HCT116 (cell line): ENCODE data around the gene FBXL13.

Experiments used
- EGR1 ChIP-seq: IDR thresholded peaks from 2 replicates; pipeline ENCODE4 v1.6.1; 2012; ENCODE audit warnings: low read depth
- EZH2 ChIP-seq: fragments of 200-600 bp; sonication (generic); IDR thresholded peaks from 2 replicates; pipeline ENCODE4 v1.6.1; 2017; ENCODE audit warnings: antibody characterized with exemption, mixed run types
- POLR2A ChIP-seq: IDR thresholded peaks from 2 replicates; pipeline ENCODE4 v1.7.0; 2011; ENCODE audit warnings: borderline replicate concordance; ENCODE audit not compliant: insufficient read depth, insufficient read length; ENCODE audit errors: extremely low read depth
- RAD21 ChIP-seq: IDR thresholded peaks from 2 replicates; pipeline ENCODE4 v1.6.1; 2012; ENCODE audit warnings: low read depth, mild to moderate bottlenecking
- TF ChIP-seq, protein P1 (sequence below), 3 experiments: fragments of 200-600 bp in 1 of 3; sonication (generic) in 1 of 3; IDR thresholded peaks in 2 of 3; conservative IDR thresholded peaks in 1 of 3; 2 replicates each; pipeline ENCODE4 v1.5.1; 2012 to 2017; ENCODE audit warnings: low read depth in 2 of 3, low read length in 2 of 3, antibody characterized with exemption in 1 of 3, borderline replicate concordance in 1 of 3, control low read depth in 1 of 3, mild to moderate bottlenecking in 1 of 3, mixed read lengths in 1 of 3, mixed run types in 1 of 3, moderate library complexity in 1 of 3; ENCODE audit not compliant: insufficient read depth in 1 of 3
- TF ChIP-seq, protein P2 (sequence below): IDR thresholded peaks from 2 replicates; pipeline ENCODE4 v1.6.1; 2012; ENCODE audit warnings: low read depth

- TF ChIP-seq, protein P1, sequence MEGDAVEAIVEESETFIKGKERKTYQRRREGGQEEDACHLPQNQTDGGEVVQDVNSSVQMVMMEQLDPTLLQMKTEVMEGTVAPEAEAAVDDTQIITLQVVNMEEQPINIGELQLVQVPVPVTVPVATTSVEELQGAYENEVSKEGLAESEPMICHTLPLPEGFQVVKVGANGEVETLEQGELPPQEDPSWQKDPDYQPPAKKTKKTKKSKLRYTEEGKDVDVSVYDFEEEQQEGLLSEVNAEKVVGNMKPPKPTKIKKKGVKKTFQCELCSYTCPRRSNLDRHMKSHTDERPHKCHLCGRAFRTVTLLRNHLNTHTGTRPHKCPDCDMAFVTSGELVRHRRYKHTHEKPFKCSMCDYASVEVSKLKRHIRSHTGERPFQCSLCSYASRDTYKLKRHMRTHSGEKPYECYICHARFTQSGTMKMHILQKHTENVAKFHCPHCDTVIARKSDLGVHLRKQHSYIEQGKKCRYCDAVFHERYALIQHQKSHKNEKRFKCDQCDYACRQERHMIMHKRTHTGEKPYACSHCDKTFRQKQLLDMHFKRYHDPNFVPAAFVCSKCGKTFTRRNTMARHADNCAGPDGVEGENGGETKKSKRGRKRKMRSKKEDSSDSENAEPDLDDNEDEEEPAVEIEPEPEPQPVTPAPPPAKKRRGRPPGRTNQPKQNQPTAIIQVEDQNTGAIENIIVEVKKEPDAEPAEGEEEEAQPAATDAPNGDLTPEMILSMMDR (IDR thresholded peaks at IDR 0.05 in 2 of 3, conservative IDR thresholded peaks at IDR 0.05 in 1 of 3; ENCODE audit: borderline replicate concordance in 1 of 3, insufficient read depth in 1 of 3, low read depth in 2 of 3, low read length in 2 of 3): no peak
- no peak for TF ChIP-seq EGR1
- TF ChIP-seq, protein P2, sequence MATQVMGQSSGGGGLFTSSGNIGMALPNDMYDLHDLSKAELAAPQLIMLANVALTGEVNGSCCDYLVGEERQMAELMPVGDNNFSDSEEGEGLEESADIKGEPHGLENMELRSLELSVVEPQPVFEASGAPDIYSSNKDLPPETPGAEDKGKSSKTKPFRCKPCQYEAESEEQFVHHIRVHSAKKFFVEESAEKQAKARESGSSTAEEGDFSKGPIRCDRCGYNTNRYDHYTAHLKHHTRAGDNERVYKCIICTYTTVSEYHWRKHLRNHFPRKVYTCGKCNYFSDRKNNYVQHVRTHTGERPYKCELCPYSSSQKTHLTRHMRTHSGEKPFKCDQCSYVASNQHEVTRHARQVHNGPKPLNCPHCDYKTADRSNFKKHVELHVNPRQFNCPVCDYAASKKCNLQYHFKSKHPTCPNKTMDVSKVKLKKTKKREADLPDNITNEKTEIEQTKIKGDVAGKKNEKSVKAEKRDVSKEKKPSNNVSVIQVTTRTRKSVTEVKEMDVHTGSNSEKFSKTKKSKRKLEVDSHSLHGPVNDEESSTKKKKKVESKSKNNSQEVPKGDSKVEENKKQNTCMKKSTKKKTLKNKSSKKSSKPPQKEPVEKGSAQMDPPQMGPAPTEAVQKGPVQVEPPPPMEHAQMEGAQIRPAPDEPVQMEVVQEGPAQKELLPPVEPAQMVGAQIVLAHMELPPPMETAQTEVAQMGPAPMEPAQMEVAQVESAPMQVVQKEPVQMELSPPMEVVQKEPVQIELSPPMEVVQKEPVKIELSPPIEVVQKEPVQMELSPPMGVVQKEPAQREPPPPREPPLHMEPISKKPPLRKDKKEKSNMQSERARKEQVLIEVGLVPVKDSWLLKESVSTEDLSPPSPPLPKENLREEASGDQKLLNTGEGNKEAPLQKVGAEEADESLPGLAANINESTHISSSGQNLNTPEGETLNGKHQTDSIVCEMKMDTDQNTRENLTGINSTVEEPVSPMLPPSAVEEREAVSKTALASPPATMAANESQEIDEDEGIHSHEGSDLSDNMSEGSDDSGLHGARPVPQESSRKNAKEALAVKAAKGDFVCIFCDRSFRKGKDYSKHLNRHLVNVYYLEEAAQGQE: no peak
- TF ChIP-seq RAD21: no peak
- TF ChIP-seq EZH2: no peak
- no peak for TF ChIP-seq POLR2A
Observed at GRCh38 chr7:102864958-102865357, 209.6 kb downstream of the FBXL13 start.
